Effector CD8-positive, alpha-beta T cell (primary cell): ENCODE results near the gene MUTYH.
"Not testable (repeated sequence)": the region's sequence is repeated elsewhere in the genome, so short reads cannot be mapped to it uniquely, and the experiment has no call there.

Experiments
- DNase-seq: peaks from one replicate; lab custom pipeline; 2025; lab: John Stamatoyannopoulos, UW
- total RNA-seq, 4 experiments: gene quantifications; one replicate each; lab custom pipeline; 2026; lab: John Stamatoyannopoulos, UW

MUTYH gene
- 4.1 to 8.2 (median 5.9) reads per million in 4 experiments for total RNA-seq

DNA sequence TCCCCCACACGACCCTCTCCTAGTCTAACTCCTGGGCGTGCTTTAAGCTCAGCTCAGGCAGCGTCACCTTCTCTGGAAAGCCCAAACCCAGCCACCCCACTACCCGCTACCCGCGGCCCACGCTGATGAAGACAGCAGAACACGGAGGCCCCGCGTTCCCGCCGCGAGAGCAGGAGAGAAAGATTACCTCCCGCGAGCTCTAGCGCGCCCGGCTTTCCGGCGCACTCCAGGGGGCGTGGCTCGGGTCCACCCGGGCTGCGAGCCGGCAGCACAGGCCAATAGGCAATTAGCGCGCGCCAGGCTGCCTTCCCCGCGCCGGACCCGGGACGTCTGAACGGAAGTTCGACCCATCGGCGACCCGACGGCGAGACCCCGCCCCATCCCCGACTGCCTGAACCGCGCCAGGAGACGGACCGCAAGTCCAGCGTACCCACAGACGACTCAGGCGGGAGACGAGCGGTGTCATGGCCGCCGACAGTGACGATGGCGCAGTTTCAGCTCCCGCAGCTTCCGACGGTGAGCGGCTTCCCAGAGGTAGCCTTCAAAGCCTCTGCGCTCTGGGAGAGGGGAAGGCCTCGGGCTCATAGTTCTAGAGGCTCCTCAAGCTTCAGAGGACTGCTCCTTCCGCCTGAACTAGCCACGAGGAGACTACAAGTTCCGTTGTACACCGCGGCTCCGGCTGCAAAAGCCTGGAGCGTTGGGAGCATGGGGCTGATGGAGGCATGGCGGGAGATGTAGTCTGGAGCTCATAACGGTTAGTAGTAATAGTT, at the start of gene MUTYH, which contains the start of gene TOE1:
TSS of gene MUTYH (minus strand) at position 652 of the 770 bp plus-strand sequence. CDS start 5,935 bp downstream, outside the sequence.
TSS of gene TOE1 (plus strand) at position 382 of the 770 bp plus-strand sequence. CDS start at position 465, 83 bp downstream.
- DNase-seq, result peak; percentile 78

DNA sequence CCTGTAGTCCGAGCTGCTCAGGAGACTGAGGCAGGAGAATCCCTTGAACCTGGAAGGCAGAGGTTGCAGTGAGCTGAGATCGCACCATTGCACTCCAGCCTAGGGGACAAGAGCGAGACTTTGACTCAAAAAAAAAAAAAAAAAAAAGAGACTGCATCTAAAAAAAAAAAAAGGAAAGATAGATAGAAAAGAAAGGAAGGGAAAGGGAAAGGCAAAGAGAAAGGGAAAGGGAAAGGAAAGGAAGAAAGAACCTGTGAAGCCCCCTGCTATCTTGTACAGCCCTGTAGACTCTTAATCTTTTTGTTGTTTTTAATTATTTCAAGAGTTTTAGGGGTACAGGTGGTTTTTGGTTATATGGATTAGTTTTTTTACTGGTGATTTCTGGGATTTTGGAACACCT, 46.0 kb upstream of the MUTYH start:
- no peak for DNase-seq

GRCh38 chr1:45385302-45385701, 45.1 kb upstream of the MUTYH start:
- DNase-seq, result no peak

DNA sequence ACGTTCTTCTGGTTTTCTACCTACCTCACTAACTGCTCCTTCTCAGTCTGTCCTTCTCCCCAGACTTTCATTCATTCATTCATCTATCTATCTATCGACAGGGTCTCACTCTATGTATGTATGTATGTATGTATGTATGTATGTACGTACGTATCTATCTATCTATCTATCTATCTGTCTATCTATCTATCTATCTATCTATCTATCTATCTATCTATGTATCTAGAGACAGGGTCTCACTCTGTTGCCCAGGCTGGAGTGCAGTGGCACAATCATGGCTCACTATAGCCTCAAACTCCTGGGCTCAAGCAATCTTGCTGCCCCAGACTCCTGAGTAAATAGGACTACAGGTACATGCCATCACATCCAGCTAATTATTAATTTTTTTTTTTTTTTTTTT, 44.0 kb upstream of the MUTYH start:
- DNase-seq, result not testable (repeated sequence)

DNA sequence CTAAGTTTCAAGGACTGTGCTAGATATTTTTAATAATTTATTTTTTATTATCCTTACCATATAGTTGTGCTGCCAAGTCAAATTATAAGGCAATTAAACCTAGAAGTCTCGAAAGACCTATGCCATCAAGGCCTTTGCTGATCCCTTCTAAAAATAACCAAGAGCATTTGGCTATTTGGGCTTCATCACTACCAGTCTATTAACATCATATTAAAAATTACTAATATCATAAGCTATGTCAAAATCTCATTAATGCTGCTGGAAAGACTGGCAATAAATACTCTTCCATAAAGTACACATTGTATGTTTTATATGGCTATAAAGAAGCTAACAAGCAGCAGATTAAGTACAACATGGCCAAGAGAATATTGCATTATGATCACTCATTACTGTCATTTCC, 43.0 kb upstream of the MUTYH start:
- DNase-seq, result no peak

DNA sequence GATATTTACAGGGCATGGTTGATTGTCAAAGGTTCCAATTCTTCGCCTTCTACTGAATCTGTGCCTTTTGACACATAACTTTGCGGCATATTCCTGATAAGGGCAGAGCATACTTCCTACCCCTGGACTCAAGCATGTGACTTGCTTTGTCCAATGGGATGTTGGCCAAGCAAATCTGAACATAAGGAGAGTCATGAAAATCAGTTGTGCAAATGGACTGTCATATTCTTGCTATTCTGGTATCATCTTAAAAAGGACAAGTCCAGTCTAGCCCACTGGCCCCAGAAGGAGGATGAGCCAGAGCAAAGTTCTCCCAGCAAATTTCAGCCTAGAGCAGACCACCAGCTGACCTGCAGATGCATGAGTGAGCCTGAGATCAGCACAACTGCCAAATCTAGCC, 41.0 kb upstream of the MUTYH start:
- DNase-seq, result no peak

- no peak for DNase-seq
These were observed 40.5 kb upstream of the MUTYH start for GRCh38 chr1:45380730-45381129.

DNA sequence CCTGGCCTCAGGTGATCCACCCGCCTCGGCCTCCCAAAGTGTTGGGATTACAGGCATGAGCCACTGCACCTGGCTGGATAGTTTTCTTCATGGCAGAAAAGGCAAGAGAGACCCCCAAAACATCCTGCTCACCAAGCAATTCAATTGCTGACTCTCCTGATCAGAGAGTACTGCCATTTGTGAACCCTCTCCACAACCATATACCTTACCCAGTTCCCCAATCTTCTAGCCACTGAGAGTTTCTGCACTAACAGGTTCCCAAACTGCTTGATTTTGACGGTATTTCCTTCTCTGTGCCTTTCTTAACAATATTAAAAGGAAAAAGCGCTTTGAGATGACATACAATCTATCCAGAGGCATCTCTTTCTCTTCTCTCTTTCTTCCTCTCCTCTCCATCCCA, 39.9 kb upstream of the MUTYH start:
- no peak for DNase-seq

DNA sequence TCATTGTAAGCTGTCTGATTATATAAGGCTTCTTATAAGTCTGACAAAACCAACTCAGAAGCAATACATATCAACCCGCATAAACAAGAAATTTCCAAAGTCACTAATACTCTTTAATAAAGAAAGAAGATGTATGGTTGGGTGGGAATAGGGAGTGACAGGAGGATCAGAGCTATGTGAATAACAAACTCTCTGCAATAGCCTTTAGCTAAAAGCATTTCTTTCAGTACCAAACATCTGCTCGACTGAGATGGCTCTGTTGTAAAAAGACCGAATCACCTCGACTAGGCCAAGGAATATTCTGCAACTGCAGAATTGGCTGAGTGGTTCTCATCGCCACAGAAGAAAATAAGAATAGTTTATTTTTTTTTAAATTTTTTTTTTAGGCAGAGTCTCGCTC, 39.3 kb upstream of the MUTYH start:
- DNase-seq, result no peak

- DNase-seq, result no peak
These were observed 37.9 kb upstream of the MUTYH start for GRCh38 chr1:45378184-45378583.

DNA sequence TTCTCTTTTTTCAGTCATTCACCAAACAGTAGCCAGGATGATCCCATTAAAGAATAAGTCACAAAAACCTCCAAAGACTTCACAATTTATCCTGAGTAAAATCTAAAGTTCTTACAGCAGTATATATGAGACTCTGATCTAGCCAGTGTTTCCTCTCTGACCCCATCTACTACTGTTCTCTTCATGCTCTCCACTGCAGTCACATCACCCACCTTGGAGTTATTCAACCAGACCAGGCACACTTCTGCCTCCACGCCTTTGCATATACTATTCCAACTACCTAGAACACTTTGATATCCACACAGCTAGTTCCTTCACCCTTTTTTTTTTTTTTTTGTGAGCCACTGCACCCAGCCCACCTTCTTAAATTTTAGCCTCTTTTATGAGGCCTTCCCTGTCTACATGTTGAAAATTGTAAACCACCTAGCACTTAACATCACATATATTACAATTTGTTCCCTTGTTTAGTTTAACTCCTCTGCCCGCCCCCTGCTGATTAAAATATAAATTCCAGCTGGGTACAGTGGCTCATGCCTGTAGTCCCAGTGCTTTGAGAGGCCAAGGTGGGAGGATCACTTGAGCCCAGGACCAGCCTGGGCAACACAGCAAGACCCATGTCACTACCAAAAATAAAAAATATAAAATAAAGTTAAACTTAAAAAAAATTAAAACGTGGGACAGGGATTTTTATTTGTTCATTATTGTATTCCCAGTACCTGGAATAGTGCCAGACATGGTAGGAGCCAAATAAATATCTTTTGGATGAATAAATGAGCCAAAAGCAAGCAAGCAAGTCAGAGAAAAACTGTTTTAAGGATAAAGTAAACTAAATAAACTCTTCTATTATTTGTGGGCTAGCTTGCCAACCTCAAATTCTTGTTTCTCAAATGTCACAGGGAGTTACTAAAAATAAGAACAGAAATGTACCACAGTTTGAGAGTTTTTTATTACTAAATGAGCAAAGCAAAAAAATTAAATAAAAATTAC, 35.2 kb upstream of the MUTYH start:
- no peak for DNase-seq

- DNase-seq, result no peak
These were observed 33.3 kb upstream of the MUTYH start for GRCh38 chr1:45373573-45373972.

DNA sequence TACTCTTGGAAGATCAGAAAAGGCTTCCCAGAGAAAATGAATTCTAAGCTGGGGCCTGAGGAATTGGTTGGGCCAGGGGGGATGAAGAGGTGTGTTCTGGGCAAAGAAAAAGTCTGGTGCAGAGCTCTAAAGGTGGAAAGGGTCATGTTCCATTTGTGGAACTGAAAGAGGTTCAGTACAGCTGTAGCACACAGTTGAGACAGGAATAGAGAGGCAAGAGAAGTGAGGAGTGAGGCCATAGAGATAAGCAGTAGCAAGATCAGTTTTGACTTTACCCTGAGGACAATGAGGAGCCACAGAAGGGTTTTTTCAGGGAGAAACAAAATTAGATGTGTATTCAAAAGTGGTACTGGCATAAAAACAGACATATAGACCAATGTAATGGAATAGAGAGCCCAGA, 30.3 kb upstream of the MUTYH start:
- DNase-seq, result no peak

DNA sequence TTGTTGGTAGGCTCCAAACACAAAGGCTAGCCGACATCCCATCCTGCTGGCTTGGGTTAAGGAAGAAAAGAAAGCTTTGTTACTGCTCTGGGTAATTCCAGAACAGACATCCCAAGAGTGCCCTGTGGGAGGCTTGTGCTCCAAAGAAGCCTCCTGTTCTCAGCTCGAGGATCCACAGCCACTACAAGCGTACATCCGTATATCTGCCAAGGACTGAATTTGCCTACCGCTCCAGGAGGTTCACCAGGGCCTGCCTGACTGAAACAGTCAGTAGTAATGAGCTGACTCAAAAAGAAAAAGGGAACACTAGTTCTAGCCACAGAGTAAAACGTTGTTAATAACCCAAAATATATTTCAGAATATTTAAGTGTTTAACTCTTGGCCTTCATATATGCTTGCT, 24.8 kb upstream of the MUTYH start:
- no peak for DNase-seq

- no peak for DNase-seq
These were observed 24.1 kb upstream of the MUTYH start for GRCh38 chr1:45364294-45364693.

DNA sequence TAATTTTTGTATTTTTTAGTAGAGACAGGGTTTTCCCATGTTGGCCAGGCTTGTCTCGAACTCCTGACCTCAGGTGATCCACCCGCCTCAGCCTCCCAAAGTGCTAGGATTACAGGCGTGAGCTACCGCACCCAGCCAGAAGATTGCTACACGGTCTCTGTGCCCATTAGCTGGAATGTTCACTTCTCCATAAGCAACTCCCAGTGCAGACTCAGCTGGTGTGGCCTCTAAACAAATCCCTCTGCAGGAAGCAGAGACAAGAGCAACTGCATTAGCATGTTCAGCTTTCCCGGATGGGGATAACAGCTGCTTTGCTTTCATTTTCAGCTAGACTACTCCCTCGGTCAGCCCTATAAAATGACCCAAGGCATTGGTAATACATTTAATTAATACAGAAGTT, 20.7 kb upstream of the MUTYH start:
- not testable (repeated sequence) for DNase-seq

GRCh38 chr1:45359882-45360513, 19.8 kb upstream of the MUTYH start:
- DNase-seq, result peak; percentile 17

- no peak for DNase-seq
These were observed 15.9 kb upstream of the MUTYH start for GRCh38 chr1:45356186-45356585.

DNA sequence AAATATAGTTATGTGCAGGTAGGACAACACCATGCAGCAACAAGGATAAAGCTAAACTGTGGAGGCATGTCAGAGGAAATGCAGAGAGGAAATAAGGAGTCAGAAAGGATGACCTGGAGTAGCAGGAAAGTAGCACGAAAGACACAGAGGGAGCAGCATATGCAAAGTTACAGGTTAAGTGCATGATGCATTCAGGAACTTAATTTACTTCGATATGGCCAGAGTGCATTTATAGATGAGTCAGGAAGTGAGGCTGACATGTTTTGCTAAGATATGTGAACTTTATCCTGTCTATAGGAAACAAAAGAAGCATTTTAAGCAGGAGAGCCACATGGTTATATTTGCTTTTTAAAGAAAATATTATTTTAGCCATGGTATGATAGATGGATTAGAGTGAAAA, 15.4 kb upstream of the MUTYH start:
- no peak for DNase-seq

DNA sequence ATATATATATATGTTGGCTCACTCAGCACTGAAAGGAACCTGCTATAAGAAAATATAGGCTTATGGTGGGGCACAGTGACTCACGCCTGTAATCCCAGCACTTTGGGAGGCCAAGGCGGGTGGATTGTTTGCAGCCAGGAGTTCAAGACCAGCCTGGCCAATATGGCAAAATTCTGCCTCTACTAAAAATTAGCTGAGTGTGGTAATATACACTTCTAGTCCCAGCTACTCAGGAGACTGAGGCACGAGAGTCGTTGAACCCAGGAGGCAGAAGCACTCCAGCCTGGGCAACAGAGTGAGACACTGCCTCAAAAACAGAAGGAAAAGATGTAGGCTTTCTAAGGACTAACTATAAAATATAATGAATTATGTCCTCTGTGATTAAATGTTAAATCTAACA, 14.6 kb upstream of the MUTYH start:
- no peak for DNase-seq

DNA sequence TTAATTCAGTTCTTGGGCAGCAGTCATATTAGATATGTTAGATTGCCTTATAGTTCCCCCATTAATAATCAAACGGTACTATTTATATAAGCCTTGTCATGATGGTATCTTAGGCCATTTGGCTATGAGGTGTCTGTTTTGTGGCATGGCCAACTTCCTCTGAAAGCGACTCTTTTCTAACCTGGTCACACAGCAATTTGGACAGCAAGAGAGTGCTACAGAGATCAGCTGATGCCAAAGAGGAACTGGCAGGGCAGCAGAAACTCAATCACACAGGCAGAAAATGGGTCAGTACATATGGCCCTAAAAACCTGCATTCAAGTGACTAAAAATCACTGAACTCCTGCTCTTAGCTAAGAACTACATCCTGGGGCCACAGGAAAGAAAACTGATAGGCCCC, 13.4 kb upstream of the MUTYH start:
- no peak for DNase-seq

DNA sequence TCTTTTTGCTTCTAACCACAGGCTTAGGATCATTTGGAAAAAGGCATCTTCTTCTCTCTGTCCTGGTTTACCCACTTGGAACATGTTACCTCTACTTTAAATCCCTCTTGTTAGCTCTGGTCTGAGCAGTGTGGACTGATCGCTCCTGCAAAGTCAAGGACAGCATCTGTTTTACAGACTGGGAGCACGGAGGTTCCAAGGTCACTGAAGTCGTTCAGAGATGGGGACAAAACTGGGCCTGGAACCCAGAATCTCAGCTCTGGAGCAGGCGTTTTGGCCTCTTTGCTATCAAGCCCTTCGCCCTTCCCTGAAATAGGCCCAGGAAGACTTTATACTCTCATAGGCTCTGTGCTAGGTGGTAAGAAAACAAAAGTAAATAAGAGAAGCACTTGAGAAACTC, 11.3 kb upstream of the MUTYH start:
- no peak for DNase-seq
